Fibroblast of gingiva (primary cell): ENCODE results near the gene IL20RB.
"Not testable (repeated sequence)": the region's sequence is repeated elsewhere in the genome, so short reads cannot be mapped to it uniquely, and the experiment has no call there.

Experiments
- DNase-seq: peaks from one replicate; pipeline ENCODE4 v3.0.0-alpha.2; 2011; ENCODE audit warnings: low read depth

The IL20RB gene

GRCh38 chr3:136946978-136947377 is 10.8 kb upstream of the IL20RB start:
- no peak for DNase-seq

- DNase-seq: no peak
Measured at GRCh38 chr3:136947477-136947876, 10.3 kb upstream of the IL20RB start.

DNA sequence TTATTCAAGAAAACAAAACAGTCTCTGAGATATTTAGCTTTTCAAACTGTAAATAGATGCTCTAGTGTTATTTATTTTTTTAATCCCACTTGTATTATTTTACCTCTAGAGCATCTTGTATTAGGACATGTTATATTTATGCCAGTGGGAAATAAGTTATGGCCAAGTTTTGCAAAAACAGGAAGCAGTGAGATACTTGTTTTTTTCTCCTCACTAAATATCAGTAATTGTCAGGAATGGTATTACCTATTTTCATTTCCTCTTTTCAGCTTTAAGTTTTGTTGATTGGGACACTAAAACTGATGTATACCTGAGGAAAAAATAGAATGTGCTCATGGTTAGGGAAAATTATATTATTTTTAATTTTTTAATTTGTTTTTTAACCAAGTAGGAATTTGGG is 8.6 kb upstream of the IL20RB start:
- DNase-seq: no peak

- DNase-seq: peak; percentile 12
Measured at GRCh38 chr3:136949708-136950107, 8.1 kb upstream of the IL20RB start.

DNA sequence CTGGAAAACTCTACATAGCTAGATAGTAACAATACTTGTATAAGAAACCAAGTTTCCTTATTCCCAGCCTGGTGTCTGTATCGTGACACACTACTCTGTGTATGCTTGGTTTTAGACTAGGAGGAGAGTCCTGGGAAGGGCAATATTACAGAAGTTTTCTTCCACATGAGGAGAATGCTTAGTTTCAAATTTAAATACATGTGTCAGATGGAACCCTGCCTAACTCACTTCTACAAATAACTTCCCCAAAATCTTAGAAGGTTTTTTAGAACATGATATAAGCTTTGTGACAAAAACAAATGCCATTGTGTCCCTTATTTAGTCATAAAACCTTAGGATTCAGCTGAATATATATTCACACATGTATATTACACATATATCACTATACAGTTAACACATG is 7.2 kb upstream of the IL20RB start:
- DNase-seq: no peak

- peak; percentile 16 for DNase-seq
Measured at GRCh38 chr3:136952292-136952691, 5.5 kb upstream of the IL20RB start.

- DNase-seq: peak; percentile 38
Measured at GRCh38 chr3:136954251-136954650, 3.5 kb upstream of the IL20RB start.

GRCh38 chr3:136954980-136955780 is 2.6 kb upstream of the IL20RB start:
- DNase-seq: no peak

- peak; percentile 88 for DNase-seq
Measured at GRCh38 chr3:136955813-136956212, 2.0 kb upstream of the IL20RB start.

GRCh38 chr3:136956971-136957370 is 812 bp upstream of the IL20RB start:
- DNase-seq: no peak

- DNase-seq: no peak
Measured at GRCh38 chr3:136958939-136959338, 1.2 kb downstream of the IL20RB start.

DNA sequence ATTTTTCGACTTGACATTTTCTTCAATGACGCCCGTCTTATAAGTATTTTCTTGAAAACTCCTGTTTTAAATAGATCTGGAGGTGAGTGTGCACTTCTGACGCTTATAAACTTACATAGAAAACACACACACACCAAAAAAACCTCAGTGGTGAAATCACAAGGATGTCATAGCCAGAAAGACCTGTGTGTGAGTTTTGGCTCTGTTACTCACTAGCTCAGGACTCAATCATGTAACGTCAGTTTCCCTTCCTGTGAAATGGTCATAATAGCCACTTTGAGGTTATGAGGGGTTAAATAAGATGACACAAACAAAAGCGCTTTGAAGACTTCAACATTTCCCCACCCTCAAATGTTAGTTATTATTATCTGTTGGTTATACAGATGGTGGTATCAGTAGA is 1.8 kb downstream of the IL20RB start:
- no peak for DNase-seq

DNA sequence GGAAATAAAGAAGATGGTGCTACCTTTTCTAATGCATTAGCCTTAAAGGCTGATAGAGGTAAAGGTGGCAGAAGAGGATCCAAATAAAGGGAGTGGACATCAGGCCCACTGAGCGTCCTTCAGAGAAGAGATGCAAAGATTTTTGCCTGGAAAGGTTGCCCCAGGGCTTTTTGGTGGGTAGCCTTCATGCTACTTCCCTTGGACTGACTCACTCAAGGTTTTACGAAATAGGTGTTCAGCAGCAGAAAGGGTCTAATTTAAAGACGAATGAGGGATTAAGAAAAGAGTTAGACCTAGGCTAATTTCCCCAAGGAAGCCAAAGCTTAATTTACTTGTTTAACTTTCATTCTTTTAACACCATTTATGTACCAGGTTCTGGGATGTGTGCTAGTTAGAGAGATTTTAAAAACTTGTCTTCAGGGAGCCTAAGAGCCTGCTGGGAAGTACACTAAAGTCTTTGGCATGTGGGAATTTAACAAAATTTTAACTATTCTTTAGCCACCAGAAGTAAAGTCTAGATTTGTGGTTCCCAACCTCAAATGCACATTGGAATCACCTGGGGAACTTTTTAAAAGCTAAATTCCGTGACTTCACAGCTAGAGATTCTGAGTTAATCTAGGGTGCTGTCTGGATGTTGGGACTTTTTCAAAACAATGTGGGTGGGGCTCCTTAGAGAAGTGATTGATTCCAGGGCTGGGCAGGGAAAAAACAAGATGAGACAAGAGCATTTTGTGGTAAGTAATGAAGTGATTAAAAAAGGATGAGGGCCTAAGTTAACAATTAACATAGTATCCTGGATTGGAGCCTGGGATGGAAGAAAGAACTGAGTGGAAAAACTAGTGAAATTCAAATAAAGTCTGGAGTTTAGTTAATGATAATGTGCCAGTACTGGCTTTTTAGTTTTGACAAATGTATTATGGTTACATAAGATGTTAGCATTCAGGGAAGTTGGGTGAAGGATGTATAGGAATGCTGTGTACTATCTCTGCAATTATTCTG is 3.4 kb downstream of the IL20RB start:
- DNase-seq: peak; percentile 27

GRCh38 chr3:136962927-136963326 is 5.1 kb downstream of the IL20RB start:
- DNase-seq: no peak

GRCh38 chr3:136969539-136969938 is 11.8 kb downstream of the IL20RB start:
- DNase-seq: not testable (repeated sequence)

DNA sequence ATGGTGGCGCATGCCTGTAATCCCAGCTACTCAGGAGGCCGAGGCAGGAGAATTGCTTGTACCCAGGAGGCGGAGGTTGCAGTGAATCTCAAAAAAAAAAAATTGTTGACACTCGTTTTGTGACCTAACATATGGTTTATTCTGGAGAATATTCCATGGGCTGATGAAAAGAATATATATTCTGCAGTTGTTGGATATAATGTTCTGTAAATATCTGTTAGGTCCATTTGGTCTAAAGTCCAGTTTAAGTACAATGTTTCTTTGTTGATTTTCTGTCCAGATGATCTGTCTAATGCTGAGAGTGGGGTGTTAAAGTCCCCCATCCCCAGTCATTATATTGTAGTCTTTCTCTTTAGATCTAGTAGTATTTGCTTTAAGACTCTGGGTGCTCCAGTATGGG is 15.6 kb downstream of the IL20RB start:
- no peak for DNase-seq

DNA sequence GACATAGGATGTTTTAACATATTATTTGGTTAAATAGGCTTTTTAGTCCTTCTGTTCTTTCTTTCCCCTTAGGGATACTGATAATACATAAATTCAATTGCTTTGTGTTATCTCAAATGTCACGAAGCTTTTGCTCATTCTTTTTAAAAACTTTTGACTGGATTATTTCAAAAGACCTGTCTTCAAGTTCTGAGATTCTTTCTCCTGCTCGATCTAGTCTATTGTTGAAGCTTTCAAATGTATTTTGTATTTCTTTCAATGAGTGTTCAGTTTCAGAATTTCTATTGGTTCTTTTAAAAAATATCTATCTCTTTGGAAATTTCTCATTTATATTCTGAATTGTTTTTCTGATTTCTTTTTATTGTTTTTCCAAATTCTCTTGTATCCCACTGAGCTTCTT is 16.9 kb downstream of the IL20RB start:
- DNase-seq: no peak

GRCh38 chr3:136979204-136979603 is 21.4 kb downstream of the IL20RB start:
- no peak for DNase-seq

DNA sequence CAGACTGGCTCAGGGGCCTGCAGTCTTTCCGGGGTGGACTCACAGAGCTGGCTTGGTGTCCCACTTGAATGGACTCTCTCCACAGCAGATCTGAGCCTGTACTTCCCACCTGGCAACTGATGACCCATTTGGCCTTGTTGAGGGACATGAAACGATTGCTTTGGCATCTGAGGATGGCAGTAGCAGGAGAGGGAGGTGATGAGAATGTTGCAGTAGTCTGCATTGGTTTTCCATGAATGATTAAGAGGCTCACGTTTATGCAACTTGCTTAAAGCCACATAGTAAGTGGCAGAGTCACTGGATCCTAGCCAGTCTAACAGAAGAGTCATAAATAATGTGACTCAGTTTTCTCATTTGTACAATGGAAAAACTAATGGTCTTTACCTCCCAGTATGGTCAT is 21.9 kb downstream of the IL20RB start:
- DNase-seq: no peak

- no peak for DNase-seq
Measured at GRCh38 chr3:136982033-136982432, 24.2 kb downstream of the IL20RB start.

GRCh38 chr3:136982520-136983138 is 24.8 kb downstream of the IL20RB start:
- DNase-seq: no peak

- DNase-seq: peak; percentile 26
Measured at GRCh38 chr3:136984837-136985236, 27.1 kb downstream of the IL20RB start.
